Keratinocyte (primary cell): ENCODE data around the gene HOXB9.

Experiments
- EZH2 ChIP-seq: IDR thresholded peaks from one replicate; pipeline ENCODE4 v1.6.1; 2012; ENCODE audit warnings: inconsistent platforms, mild to moderate bottlenecking, low read length, moderate library complexity
- TF ChIP-seq, protein P1 (sequence below), 3 experiments: IDR thresholded peaks in 1 of 3; conservative IDR thresholded peaks in 1 of 3; optimal IDR thresholded peaks in 1 of 3; 2 replicates in 2 of 3; 3 replicates in 1 of 3; pipeline versions ENCODE3 to v1.5.1; 2011; ENCODE audit warnings: low read length in 3 of 3, mild to moderate bottlenecking in 3 of 3, moderate library complexity in 2 of 3, control low read depth in 1 of 3, inconsistent platforms in 1 of 3; ENCODE audit not compliant: insufficient read depth in 2 of 3; ENCODE audit errors: extremely low read depth in 1 of 3

DNA sequence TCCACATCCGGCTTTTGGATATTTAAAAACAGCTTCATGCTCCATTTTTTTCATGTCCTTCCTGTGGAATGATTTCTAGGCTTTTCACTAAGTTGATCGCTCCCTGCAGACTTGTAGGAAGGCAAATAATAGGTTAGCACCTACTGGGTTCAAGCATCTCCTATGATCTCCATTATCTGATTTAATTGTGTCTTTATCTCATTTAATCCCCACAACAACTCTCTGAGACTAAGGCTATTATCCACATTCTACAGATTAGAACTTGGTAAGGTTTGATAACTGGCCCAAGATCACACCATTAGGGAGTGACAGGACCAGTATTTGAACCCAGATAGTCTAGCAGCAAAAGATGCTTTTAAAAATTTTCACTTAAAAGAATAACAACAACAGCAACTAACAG, 46.2 kb upstream of the HOXB9 start:
- TF ChIP-seq EZH2: no peak
- TF ChIP-seq, protein P1, sequence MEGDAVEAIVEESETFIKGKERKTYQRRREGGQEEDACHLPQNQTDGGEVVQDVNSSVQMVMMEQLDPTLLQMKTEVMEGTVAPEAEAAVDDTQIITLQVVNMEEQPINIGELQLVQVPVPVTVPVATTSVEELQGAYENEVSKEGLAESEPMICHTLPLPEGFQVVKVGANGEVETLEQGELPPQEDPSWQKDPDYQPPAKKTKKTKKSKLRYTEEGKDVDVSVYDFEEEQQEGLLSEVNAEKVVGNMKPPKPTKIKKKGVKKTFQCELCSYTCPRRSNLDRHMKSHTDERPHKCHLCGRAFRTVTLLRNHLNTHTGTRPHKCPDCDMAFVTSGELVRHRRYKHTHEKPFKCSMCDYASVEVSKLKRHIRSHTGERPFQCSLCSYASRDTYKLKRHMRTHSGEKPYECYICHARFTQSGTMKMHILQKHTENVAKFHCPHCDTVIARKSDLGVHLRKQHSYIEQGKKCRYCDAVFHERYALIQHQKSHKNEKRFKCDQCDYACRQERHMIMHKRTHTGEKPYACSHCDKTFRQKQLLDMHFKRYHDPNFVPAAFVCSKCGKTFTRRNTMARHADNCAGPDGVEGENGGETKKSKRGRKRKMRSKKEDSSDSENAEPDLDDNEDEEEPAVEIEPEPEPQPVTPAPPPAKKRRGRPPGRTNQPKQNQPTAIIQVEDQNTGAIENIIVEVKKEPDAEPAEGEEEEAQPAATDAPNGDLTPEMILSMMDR (optimal IDR thresholded peaks at IDR 0.05 in 1 of 3, IDR thresholded peaks at IDR 0.05 in 1 of 3, conservative IDR thresholded peaks at IDR 0.05 in 1 of 3; ENCODE audit: extremely low read depth in 1 of 3, insufficient read depth in 2 of 3, low read length in 3 of 3): no peak
